Neural crest cell (in vitro differentiated cells): Measurements from ENCODE around the gene TMEM117. TPM values are rescaled to one million over a fixed set of nuclear protein-coding genes. Genes with fewer than 3 reads are reported as not detected.

ENCODE experiments used
- DNase-seq: peaks from one replicate; pipeline ENCODE4 v3.0.0; 2021; ENCODE audit warnings: low read depth, mixed read lengths, low spot score
- H3K27ac Mint-ChIP-seq: one replicate; pipeline ENCODE4 v1.8.0; 2021; ENCODE audit warnings: mild to moderate bottlenecking, mixed read lengths; ENCODE audit not compliant: unreplicated experiment
- H3K27me3 Mint-ChIP-seq: 2 replicates; pipeline ENCODE4 v1.8.0; 2021; ENCODE audit warnings: low read depth, mild to moderate bottlenecking, mixed read lengths
- H3K36me3 Mint-ChIP-seq: 2 replicates; pipeline ENCODE4 v1.8.0; 2021; ENCODE audit warnings: low read depth, mild to moderate bottlenecking, mixed read lengths
- H3K4me1 Mint-ChIP-seq: 2 replicates; pipeline ENCODE4 v1.8.0; 2021; ENCODE audit warnings: mixed read lengths
- H3K4me3 Mint-ChIP-seq: one replicate; pipeline ENCODE4 v1.8.0; 2021; ENCODE audit warnings: mild to moderate bottlenecking, mixed read lengths
- H3K9me3 Mint-ChIP-seq: 2 replicates; pipeline ENCODE4 v1.8.0; 2021; ENCODE audit warnings: mixed read lengths
- CTCF ChIP-seq: fragments of 200-600 bp; sonication (generic); conservative IDR thresholded peaks from 2 replicates; pipeline ENCODE4 v1.5.0; 2021; ENCODE audit warnings: antibody characterized with exemption, mild to moderate bottlenecking
- total RNA-seq: library from RNA; stranded (reverse); gene quantifications from 2 replicates; pipeline ENCODE4 v1.2.1, GENCODE V29; 2021

TMEM117 gene
- total RNA-seq, 1 donor from 2014 or later = 7.6 TPM

- Mint-ChIP-seq H3K4me3 (no peak overlapping the region), H3K27me3 (no peaks in the 10 kb centered on the region), H3K27ac (no peak overlapping the region), H3K36me3 (no peaks in the 10 kb centered on the region), H3K4me1 (no peaks in the 10 kb centered on the region), H3K9me3 (no peaks in the 10 kb centered on the region)
- no peak for DNase-seq
- no peak for TF ChIP-seq CTCF
Observed at GRCh38 chr12:44358636-44359035, 522.8 kb downstream of the TMEM117 start.

DNA sequence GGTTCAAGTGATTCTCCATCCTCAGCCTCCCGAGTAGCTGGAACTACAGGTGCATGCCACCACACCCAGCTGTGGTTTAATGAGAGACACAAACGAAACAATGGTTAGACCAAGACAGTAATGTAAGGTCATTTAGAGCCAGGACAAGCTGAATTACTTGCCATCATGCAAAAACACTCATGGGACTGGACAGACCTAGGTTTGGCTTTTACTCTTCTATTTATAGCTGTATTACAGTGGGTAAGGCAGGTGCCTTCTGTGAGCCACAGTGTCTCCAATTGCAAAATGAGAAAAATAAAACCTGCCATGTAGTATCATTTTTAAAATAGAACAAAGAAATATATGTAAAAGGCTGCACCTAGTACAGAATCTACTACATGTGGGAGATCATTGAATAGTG is 527.1 kb downstream of the TMEM117 start:
- Mint-ChIP-seq H3K27ac (no peak overlapping the region), H3K4me1 (no peaks in the 10 kb centered on the region), H3K9me3 (no peaks in the 10 kb centered on the region), H3K36me3 (no peaks in the 10 kb centered on the region), H3K27me3 (no peaks in the 10 kb centered on the region), H3K4me3 (no peak overlapping the region)
- TF ChIP-seq CTCF = no peak
- no peak for DNase-seq

DNA sequence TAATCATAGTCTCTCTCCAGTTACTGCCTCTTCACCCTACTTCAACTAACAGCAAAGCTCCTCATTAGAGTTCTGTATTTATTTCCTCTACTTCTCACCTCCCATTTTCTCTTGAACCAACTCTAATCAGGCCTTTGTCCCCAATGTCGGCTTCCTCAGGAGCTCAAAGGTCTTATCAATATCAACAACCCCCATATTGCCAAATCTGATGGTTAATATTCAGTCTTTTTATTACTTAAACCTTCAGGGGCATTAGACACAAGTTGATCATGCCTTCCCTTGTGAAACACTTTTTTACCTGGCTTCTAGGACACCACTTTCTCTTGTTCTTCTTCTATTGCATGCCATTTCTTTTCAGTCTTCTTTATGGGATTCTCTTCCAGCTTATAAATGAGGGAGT is 531.3 kb downstream of the TMEM117 start:
- Mint-ChIP-seq H3K36me3 (no peaks in the 10 kb centered on the region), H3K9me3 (no peaks in the 10 kb centered on the region), H3K27me3 (no peaks in the 10 kb centered on the region), H3K27ac (no peak overlapping the region), H3K4me3 (no peak overlapping the region), H3K4me1 (no peaks in the 10 kb centered on the region)
- no peak for TF ChIP-seq CTCF
- no peak for DNase-seq

DNA sequence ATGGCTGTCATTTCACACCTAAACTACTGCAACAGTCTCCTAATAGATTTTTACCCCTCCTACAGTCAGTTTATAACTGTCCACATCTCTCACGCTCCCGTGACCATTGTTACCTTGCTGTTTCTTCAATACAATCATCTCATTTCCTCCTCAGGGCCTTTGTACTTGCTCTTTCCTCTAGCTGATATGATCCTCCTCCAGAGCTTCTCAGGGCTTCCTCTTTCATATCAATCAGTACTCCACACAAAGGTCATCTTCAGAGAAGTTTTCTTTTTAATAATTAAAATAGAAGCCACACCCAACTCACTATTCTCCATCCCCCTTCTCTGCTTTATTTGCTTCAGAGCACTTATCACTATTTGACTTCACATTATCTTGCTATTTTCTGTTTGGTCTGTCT is 532.0 kb downstream of the TMEM117 start:
- Mint-ChIP-seq H3K9me3 (no peaks in the 10 kb centered on the region), H3K36me3 (no peaks in the 10 kb centered on the region), H3K27ac (no peak overlapping the region), H3K27me3 (no peaks in the 10 kb centered on the region), H3K4me1 (no peaks in the 10 kb centered on the region), H3K4me3 (no peak overlapping the region)
- no peak for DNase-seq
- no peak for TF ChIP-seq CTCF

- Mint-ChIP-seq H3K27ac (no peak overlapping the region), H3K27me3 (no peaks in the 10 kb centered on the region), H3K4me3 (no peak overlapping the region), H3K4me1 (no peaks in the 10 kb centered on the region), H3K9me3 (no peaks in the 10 kb centered on the region), H3K36me3 (no peaks in the 10 kb centered on the region)
- no peak for DNase-seq
- TF ChIP-seq CTCF = no peak
Observed at GRCh38 chr12:44369998-44370397, 534.1 kb downstream of the TMEM117 start.

- no peaks in the 10 kb centered on the region for H3K27me3 Mint-ChIP-seq
- no peak for DNase-seq
- H3K27ac Mint-ChIP-seq = no peak overlapping the region
- peaks cover 4% of the 10 kb centered on the region for H3K4me1 Mint-ChIP-seq
- no peak for TF ChIP-seq CTCF
- H3K36me3 Mint-ChIP-seq = no peaks in the 10 kb centered on the region
- no peak overlapping the region for H3K4me3 Mint-ChIP-seq
- H3K9me3 Mint-ChIP-seq = no peaks in the 10 kb centered on the region
Observed at GRCh38 chr12:44370982-44371381, 535.1 kb downstream of the TMEM117 start.
